ENCODE results near the gene SETMAR.

Gene SETMAR

GRCh38 chr3:4303187-4304123, at the start of gene SETMAR:
Gene SETMAR, plus strand, starts transcription at chr3:4303369. Its CDS starts 2 bp downstream, at chr3:4303371.
- peak within 1 kb of the TSS; percentile 81 for H3K27ac ChIP-seq
- peaks cover 6 to 9% of the 10 kb centered on the region in 2 experiments for H3K4me1 ChIP-seq (ENCODE audit: control insufficient read depth in 1 of 2, insufficient read depth in 1 of 2, low read depth in 1 of 2, low read length in 1 of 2)
- no peaks in the 10 kb centered on the region for H3K9me3 ChIP-seq
- TF ChIP-seq CTCF (IDR thresholded peaks at IDR 0.05): no peak
- H3K36me3 ChIP-seq: no peaks in the 10 kb centered on the region
- no peaks in the 10 kb centered on the region for H3K27me3 ChIP-seq
- H3K4me3 ChIP-seq (ENCODE audit: low read depth in 1 of 2, low read length in 1 of 2): peak within 1 kb of the TSS; percentile 71 to 78

- Histone ChIP-seq H3K27ac (no peak overlapping the region), H3K4me3 (ENCODE audit: low read depth in 1 of 2, low read length in 1 of 2) (no peak overlapping the region), H3K27me3 (no peaks in the 10 kb centered on the region), H3K9me3 (no peaks in the 10 kb centered on the region), H3K36me3 (no peaks in the 10 kb centered on the region), H3K4me1 (ENCODE audit: control insufficient read depth in 1 of 2, insufficient read depth in 1 of 2, low read depth in 1 of 2, low read length in 1 of 2) (no peaks in the 10 kb centered on the region)
- no peak for TF ChIP-seq CTCF (IDR thresholded peaks at IDR 0.05)
These were observed 41.8 kb upstream of the SETMAR start for GRCh38 chr3:4261406-4261805.

DNA sequence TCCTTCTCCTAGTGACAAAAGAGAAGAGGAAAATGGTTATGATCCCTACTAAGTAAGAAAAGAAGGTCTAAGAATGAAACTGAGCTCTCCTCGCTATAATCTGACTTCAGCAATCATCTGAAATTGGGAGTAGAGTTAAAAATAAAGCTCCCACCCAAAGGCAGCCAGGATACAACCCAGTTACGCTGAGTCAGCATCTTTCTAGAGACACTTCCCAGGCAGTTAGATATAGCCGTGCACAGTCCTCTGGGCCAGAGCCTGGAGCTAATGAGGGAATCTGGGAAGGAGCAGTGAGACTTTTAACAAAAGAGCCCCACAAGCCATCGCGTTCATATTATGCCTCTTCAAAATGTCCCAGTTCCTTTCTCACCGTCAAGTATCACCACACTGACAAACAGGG, 39.1 kb upstream of the SETMAR start:
- no peaks in the 10 kb centered on the region for H3K9me3 ChIP-seq
- H3K4me1 ChIP-seq (ENCODE audit: control insufficient read depth in 1 of 2, insufficient read depth in 1 of 2, low read depth in 1 of 2, low read length in 1 of 2): no peaks in the 10 kb centered on the region
- no peaks in the 10 kb centered on the region for H3K36me3 ChIP-seq
- no peaks in the 10 kb centered on the region for H3K27me3 ChIP-seq
- no peak for TF ChIP-seq CTCF (IDR thresholded peaks at IDR 0.05)
- H3K27ac ChIP-seq: no peak overlapping the region
- no peak overlapping the region for H3K4me3 ChIP-seq (ENCODE audit: low read depth in 1 of 2, low read length in 1 of 2)

- no peak for TF ChIP-seq CTCF (IDR thresholded peaks at IDR 0.05)
- H3K4me1 ChIP-seq (ENCODE audit: control insufficient read depth in 1 of 2, insufficient read depth in 1 of 2, low read depth in 1 of 2, low read length in 1 of 2): no peaks in the 10 kb centered on the region
- no peaks in the 10 kb centered on the region for H3K9me3 ChIP-seq
- no peaks in the 10 kb centered on the region for H3K27me3 ChIP-seq
- no peak overlapping the region for H3K27ac ChIP-seq
- no peaks in the 10 kb centered on the region for H3K36me3 ChIP-seq
- H3K4me3 ChIP-seq (ENCODE audit: low read depth in 1 of 2, low read length in 1 of 2): no peak overlapping the region
These were observed 32.4 kb upstream of the SETMAR start for GRCh38 chr3:4270720-4271119.

- Histone ChIP-seq H3K4me1 (ENCODE audit: control insufficient read depth in 1 of 2, insufficient read depth in 1 of 2, low read depth in 1 of 2, low read length in 1 of 2) (no peaks in the 10 kb centered on the region), H3K27me3 (no peaks in the 10 kb centered on the region), H3K36me3 (no peaks in the 10 kb centered on the region), H3K4me3 (ENCODE audit: low read depth in 1 of 2, low read length in 1 of 2) (no peak overlapping the region), H3K27ac (no peak overlapping the region), H3K9me3 (no peaks in the 10 kb centered on the region)
- TF ChIP-seq CTCF (IDR thresholded peaks at IDR 0.05): no peak
These were observed 31.3 kb upstream of the SETMAR start for GRCh38 chr3:4271834-4272233.

All from neutrophil (primary cell).